ENCODE data around the gene PSMC3. TPM values are rescaled to one million over a fixed set of nuclear protein-coding genes. Genes with fewer than 3 reads are reported as not detected.

Gene PSMC3
- polyA plus RNA-seq, 3 donors, result 44.1 to 97.4 (median 89.5) TPM

DNA sequence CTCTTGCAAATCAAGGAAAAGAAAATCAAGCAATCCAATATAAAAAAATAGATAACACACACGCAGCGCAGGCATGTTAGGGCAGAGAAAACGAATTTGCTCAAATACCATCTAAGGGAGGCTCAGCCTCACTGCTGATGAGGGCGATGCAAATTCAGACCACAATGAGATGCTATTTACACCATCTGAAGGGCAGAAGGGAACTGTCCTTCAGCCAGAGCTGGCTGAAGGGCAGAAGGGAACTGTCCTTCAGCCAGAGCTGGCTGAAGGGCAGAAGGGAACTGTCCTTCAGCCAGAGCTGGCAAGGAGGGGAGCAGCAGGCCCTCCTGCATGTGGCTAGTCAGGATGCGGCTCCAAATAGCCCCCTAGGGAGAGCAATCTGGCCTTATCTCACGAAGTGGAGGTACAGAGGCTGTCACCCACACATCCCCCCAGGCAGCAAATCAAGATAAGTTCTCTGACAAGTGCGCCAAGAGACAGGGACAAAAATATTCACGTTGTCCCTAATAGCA, 25.4 kb downstream of the PSMC3 start:
- H3K4me3 ChIP-seq (replicated peaks in 1 of 3; ENCODE audit: low read depth in 2 of 3, low read length in 3 of 3), result peak overlapping the region; percentile 2 to 71 (median 33)
- Mint-ChIP-seq H3K4me1 (peaks cover 48% of the 10 kb centered on the region), H3K36me3 (no peaks in the 10 kb centered on the region), H3K4me3 (peak overlapping the region; percentile 70 to 88), H3K9me3 (no peaks in the 10 kb centered on the region), H3K27ac (peak overlapping the region; percentile 86 to 96 (median 91)), H3K27me3 (ENCODE audit: low read depth in 3 of 3) (peaks cover 0 to 2% (median 1%) of the 10 kb centered on the region in 3 donors)
- H3K4me2 ChIP-seq (replicated peaks; ENCODE audit: extremely low read depth, low read length, poor library complexity, severe bottlenecking), result peak overlapping the region; percentile 65
- peaks cover 42 to 55% of the 10 kb centered on the region in 2 donors for H3K4me1 ChIP-seq (ENCODE audit: control insufficient read depth in 1 of 2, insufficient read depth in 2 of 2, low read length in 2 of 2)
- intact Hi-C loops (cut with micrococcal nuclease), result no loop called here
- TF ChIP-seq, protein P1, sequence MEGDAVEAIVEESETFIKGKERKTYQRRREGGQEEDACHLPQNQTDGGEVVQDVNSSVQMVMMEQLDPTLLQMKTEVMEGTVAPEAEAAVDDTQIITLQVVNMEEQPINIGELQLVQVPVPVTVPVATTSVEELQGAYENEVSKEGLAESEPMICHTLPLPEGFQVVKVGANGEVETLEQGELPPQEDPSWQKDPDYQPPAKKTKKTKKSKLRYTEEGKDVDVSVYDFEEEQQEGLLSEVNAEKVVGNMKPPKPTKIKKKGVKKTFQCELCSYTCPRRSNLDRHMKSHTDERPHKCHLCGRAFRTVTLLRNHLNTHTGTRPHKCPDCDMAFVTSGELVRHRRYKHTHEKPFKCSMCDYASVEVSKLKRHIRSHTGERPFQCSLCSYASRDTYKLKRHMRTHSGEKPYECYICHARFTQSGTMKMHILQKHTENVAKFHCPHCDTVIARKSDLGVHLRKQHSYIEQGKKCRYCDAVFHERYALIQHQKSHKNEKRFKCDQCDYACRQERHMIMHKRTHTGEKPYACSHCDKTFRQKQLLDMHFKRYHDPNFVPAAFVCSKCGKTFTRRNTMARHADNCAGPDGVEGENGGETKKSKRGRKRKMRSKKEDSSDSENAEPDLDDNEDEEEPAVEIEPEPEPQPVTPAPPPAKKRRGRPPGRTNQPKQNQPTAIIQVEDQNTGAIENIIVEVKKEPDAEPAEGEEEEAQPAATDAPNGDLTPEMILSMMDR (IDR thresholded peaks at IDR 0.05), result no peak
- peak overlapping the region; percentile 71 to 74 for H3K27ac ChIP-seq (ENCODE audit: low read depth in 1 of 2, low read length in 2 of 2)
- no peaks in the 10 kb centered on the region for H3K36me3 ChIP-seq (replicated peaks in 1 of 2; ENCODE audit: control insufficient read depth in 1 of 2, insufficient read depth in 2 of 2, low read length in 2 of 2)
- H3K9ac ChIP-seq (ENCODE audit: insufficient read depth, low read length, poor library complexity, severe bottlenecking), result peak overlapping the region; percentile 70
- 0% methylated on average over 1 of the region's 8 CpGs for WGBS (ENCODE audit: insufficient coverage)
- H3K27me3 ChIP-seq (ENCODE audit: control insufficient read depth in 2 of 2, insufficient read depth in 2 of 2, low read length in 2 of 2), result no peaks in the 10 kb centered on the region
- DNase-seq, result peak in 1 of 3 donors; percentile 44
- H4K20me1 ChIP-seq (ENCODE audit: insufficient read depth, low read length), result no peaks in the 10 kb centered on the region
- no peaks in the 10 kb centered on the region for H3K9me3 ChIP-seq (replicated peaks in 1 of 2; ENCODE audit: control insufficient read depth in 1 of 2, insufficient read depth in 1 of 2, low read length in 2 of 2)
- H3K79me2 ChIP-seq (ENCODE audit: insufficient read depth, low read length), result peaks cover 12% of the 10 kb centered on the region
- H2AFZ ChIP-seq (ENCODE audit: insufficient read depth, low read depth, low read length, poor library complexity, severe bottlenecking), result peak overlapping the region; percentile 43

DNA sequence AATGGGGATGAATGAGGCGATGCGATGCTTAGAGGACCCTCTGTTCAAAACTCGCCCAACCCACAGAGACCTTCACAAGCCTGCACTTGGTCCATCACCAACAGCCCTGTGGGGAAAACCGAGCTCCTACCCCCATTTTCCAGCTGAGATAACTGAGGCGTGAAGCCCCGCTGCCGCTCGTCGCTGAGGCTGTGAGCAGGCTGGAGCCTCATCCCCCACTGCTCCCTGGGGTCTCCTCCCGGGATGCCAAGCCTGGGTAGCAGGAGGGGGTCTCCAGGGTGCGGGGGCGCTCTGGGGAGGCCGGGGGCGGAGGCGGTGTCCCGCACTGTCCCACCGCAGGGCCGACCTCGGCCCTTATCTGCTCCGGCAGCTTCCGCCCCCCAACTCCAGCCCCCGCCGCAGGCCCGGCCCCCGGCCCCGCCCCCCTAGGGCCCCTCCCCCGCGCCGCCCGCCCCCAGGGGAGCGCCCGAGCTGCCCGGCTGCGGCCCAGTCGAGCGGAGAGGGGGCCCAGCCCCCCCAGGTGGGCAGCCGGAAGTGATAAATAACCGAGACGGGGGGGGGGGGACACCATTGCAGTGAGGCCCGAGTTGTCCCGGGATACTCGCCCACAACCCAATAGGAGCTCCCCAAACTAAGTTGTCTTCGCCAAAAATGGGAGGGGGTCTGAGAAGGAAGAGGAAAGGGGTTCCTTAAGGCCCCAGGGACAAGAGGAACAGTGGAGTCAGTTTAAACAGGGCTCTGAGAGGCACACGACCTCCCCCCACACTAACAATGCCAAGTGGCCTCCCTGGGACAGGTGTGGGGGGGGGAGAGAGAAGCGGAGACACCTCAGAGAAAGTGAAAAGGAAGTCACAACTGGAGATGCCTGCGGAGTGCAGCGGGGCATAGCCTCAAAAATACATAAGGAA, 26.1 kb downstream of the PSMC3 start:
- H3K9me3 ChIP-seq (replicated peaks in 1 of 2; ENCODE audit: control insufficient read depth in 1 of 2, insufficient read depth in 1 of 2, low read length in 2 of 2), result no peaks in the 10 kb centered on the region
- H4K20me1 ChIP-seq (ENCODE audit: insufficient read depth, low read length), result no peaks in the 10 kb centered on the region
- intact Hi-C loops (cut with micrococcal nuclease), result no loop called here
- peaks cover 49 to 61% of the 10 kb centered on the region in 2 donors for H3K4me1 ChIP-seq (ENCODE audit: control insufficient read depth in 1 of 2, insufficient read depth in 2 of 2, low read length in 2 of 2)
- H3K27ac ChIP-seq (ENCODE audit: low read depth in 1 of 2, low read length in 2 of 2), result peak overlapping the region; percentile 71 to 80
- H3K79me2 ChIP-seq (ENCODE audit: insufficient read depth, low read length), result peaks cover 19% of the 10 kb centered on the region
- H3K36me3 Mint-ChIP-seq, result no peaks in the 10 kb centered on the region
- 22% methylated on average over 10 of the region's 47 CpGs for WGBS (ENCODE audit: insufficient coverage)
- peak overlapping the region; percentile 86 to 96 (median 91) for H3K27ac Mint-ChIP-seq
- peaks cover 52% of the 10 kb centered on the region for H3K4me1 Mint-ChIP-seq
- H3K4me3 Mint-ChIP-seq, result peak overlapping the region; percentile 70 to 88
- H3K4me2 ChIP-seq (replicated peaks; ENCODE audit: extremely low read depth, low read length, poor library complexity, severe bottlenecking), result peak overlapping the region; percentile 65
- no peaks in the 10 kb centered on the region for H3K36me3 ChIP-seq (replicated peaks in 1 of 2; ENCODE audit: control insufficient read depth in 1 of 2, insufficient read depth in 2 of 2, low read length in 2 of 2)
- peak overlapping the region; percentile 14 to 71 (median 33) for H3K4me3 ChIP-seq (replicated peaks in 1 of 3; ENCODE audit: low read depth in 2 of 3, low read length in 3 of 3)
- TF ChIP-seq, protein P1 (IDR thresholded peaks at IDR 0.05), result no peak
- peak in 1 of 3 donors; percentile 4 for DNase-seq
- peak overlapping the region; percentile 70 for H3K9ac ChIP-seq (ENCODE audit: insufficient read depth, low read length, poor library complexity, severe bottlenecking)
- H3K27me3 ChIP-seq (ENCODE audit: control insufficient read depth in 2 of 2, insufficient read depth in 2 of 2, low read length in 2 of 2), result no peaks in the 10 kb centered on the region
- no peaks in the 10 kb centered on the region for H3K9me3 Mint-ChIP-seq
- peak overlapping the region; percentile 43 for H2AFZ ChIP-seq (ENCODE audit: insufficient read depth, low read depth, low read length, poor library complexity, severe bottlenecking)
- peaks cover 0 to 2% (median 1%) of the 10 kb centered on the region in 3 donors for H3K27me3 Mint-ChIP-seq (ENCODE audit: low read depth in 3 of 3)
